Mucosa of descending colon (tissue), 3 donors: Measurements from ENCODE around the gene KRTAP9-9. TPM values are rescaled to one million over a fixed set of nuclear protein-coding genes. Genes with fewer than 3 reads are reported as not detected.
"Not testable (repeated sequence)": the region's sequence is repeated elsewhere in the genome, so short reads cannot be mapped to it uniquely, and the experiment has no call there.

Source experiments
- ATAC-seq: fragments of 200-7000 bp; cut with Tn5 transposase; one replicate; pipeline ENCODE4 v1.9.1; 2020; ENCODE audit warnings: mild to moderate bottlenecking, moderate library complexity
- DNase-seq, 3 donors: peaks; one replicate each; pipeline ENCODE4 v3.0.0-alpha.2; 2020
- H3K36me3 ChIP-seq: fragments of 200-600 bp; one replicate; pipeline ENCODE4 v1.8.0; 2021; ENCODE audit warnings: low read depth, mild to moderate bottlenecking
- H3K4me1 ChIP-seq: fragments of 200-600 bp; one replicate; pipeline ENCODE4 v1.8.0; 2021; ENCODE audit warnings: low read depth, mild to moderate bottlenecking
- H3K4me3 ChIP-seq: fragments of 200-600 bp; one replicate; pipeline ENCODE4 v1.8.0; 2021; ENCODE audit warnings: mild to moderate bottlenecking
- H3K9me3 ChIP-seq: fragments of 200-600 bp; one replicate; pipeline ENCODE4 v1.8.0; 2021; ENCODE audit warnings: mild to moderate bottlenecking
- CTCF ChIP-seq: fragments of 200-600 bp; IDR thresholded peaks from one replicate; pipeline ENCODE4 v1.8.0; 2022; ENCODE audit warnings: antibody characterized with exemption, mild to moderate bottlenecking
- intact Hi-C, 2 donors: fragments of 100-400 bp; cut with DNase I in 1 of 2; cut with micrococcal nuclease in 1 of 2; formaldehyde crosslinking; loops; one replicate each; pipeline versions ENCODE4 v1.11.0 to v1.11.1; 2022; cut with DNase I, micrococcal nuclease
- total RNA-seq, 3 donors: library from RNA; stranded (reverse); fragmentation: NEBNext Ultra II Directional in 2 of 3; extraction: Animal tissue kit (Norgen Biotek cat#: 25700) in 2 of 3; gene quantifications; one replicate each; pipeline versions ENCODE4 v1.2.1 to v1.2.4, GENCODE V29; 2021 to 2023
- donor health status: DM: no; HTN: no; CAD: no; lungs with moderate emphysema.
- donor health status: DM: no; HTN: no; CAD: no.
- donor health status: DM: no; HTN: yes; CAD: no.

Gene KRTAP9-9
- total RNA-seq, 3 donors from 2014 or later: not detected

- intact Hi-C loops: no loop called here
- no peak for ATAC-seq
- no peak for TF ChIP-seq CTCF
- H3K36me3 ChIP-seq: no peaks in the 10 kb centered on the region
- H3K4me3 ChIP-seq: no peak within 1 kb of the TSS
- no peaks in the 10 kb centered on the region for H3K4me1 ChIP-seq
- H3K9me3 ChIP-seq: no peaks in the 10 kb centered on the region
- DNase-seq: no peak
Measured at GRCh38 chr17:41265078-41265477, 9.9 kb downstream of the KRTAP9-9 start, which contains the start of gene KRTAP9-6. TSS of gene KRTAP9-6 (plus strand) at chr17:41265378. CDS start at chr17:41265378, 0 bp downstream.

GRCh38 chr17:41267711-41268110 is 12.5 kb downstream of the KRTAP9-9 start:
- DNase-seq: no peak
- no peak for ATAC-seq
- H3K36me3 ChIP-seq: no peaks in the 10 kb centered on the region
- no peaks in the 10 kb centered on the region for H3K9me3 ChIP-seq
- no peaks in the 10 kb centered on the region for H3K4me1 ChIP-seq
- TF ChIP-seq CTCF: no peak
- intact Hi-C loops: no loop called here
- H3K4me3 ChIP-seq: no peak overlapping the region

GRCh38 chr17:41271323-41271722 is 16.1 kb downstream of the KRTAP9-9 start:
- not testable (repeated sequence) for ATAC-seq

DNA sequence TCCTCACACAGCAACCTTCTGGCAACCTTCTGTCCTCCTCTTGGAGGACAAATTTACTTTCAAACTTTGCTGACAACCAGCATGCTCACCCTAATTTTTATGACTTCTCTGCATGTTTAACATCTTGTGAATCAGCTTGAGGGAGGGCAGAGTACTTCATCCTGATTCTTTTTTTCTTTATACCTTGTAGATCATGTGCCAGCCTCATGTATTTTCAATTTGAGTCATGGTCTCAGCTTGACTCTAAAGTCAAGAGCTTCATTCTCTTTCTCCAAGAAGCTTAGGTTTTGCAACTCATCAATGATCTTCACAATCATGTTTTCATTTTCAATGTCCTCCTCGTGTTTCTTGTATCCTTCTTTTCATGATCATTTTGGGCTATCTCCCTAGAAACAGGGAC is 16.7 kb downstream of the KRTAP9-9 start:
- Histone ChIP-seq H3K9me3 (no peaks in the 10 kb centered on the region), H3K4me3 (no peak overlapping the region), H3K36me3 (no peaks in the 10 kb centered on the region), H3K4me1 (no peaks in the 10 kb centered on the region)
- DNase-seq: no peak
- no peak for TF ChIP-seq CTCF
- ATAC-seq: no peak
- intact Hi-C loops: no loop called here

More at GRCh38 chr17:41271323-41271722, 16.1 kb downstream of the KRTAP9-9 start:
- H3K9me3 ChIP-seq, DNase-seq, H3K4me3 ChIP-seq, H3K36me3 ChIP-seq, H3K4me1 ChIP-seq, intact Hi-C loops: not testable (repeated sequence)

GRCh38 chr17:41275648-41276190 is 20.5 kb downstream of the KRTAP9-9 start, which contains the start of gene KRTAP9-7:
TSS of gene KRTAP9-7 (plus strand) at chr17:41275698. CDS start at chr17:41275698, 0 bp downstream.
- H3K4me3 ChIP-seq, DNase-seq, H3K9me3 ChIP-seq, ATAC-seq, H3K4me1 ChIP-seq, intact Hi-C loops, H3K36me3 ChIP-seq: not testable (repeated sequence)

DNA sequence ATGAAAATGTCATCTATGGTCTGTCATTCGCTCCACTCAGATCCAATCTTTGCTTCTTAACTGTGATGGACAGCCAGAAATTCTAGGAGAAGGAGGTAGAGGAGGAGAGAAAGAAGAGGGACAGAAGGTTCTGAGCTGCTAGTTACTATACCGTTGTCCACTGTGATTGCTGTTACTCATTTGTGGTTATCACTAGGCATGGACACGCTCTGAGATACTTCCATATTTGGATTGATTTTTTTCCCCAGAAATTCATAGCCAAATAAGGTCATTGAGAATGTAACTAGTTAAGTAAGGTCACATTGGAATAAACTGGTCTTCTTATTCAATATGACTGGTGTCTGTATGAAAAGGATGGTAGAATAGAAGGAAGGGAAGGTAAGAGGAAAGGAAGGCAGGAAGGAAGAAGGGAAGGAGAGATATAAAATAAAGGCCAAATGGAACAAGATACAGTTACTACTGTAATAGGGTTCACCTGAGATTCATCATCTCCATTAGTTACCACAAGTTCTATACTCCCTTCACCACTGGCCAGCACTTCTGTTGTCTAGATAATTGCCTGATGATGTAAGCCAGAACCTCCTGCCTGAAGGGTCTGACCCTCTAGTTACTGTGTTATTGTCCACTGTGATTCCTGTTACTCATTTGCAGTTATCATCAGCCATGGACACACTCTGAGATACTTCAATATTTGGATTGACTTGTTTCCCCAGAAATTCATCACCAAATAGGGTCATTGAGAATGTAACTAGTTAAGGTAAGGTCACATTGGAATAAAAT is 23.2 kb downstream of the KRTAP9-9 start:
- intact Hi-C loops: no loop called here
- H3K4me3 ChIP-seq: no peak overlapping the region
- no peak for TF ChIP-seq CTCF
- no peak for ATAC-seq
- no peaks in the 10 kb centered on the region for H3K4me1 ChIP-seq
- no peaks in the 10 kb centered on the region for H3K9me3 ChIP-seq
- no peak for DNase-seq
- H3K36me3 ChIP-seq: no peaks in the 10 kb centered on the region
